GM12878 (cell line): ENCODE results near the gene SIPA1. TPM values are rescaled to one million over a fixed set of nuclear protein-coding genes. Genes with fewer than 3 reads are reported as not detected.

Experiments used
- ATF7 ChIP-seq: fragments of 450-650 bp; IDR thresholded peaks from 2 replicates; pipeline ENCODE4 v1.6.1; 2016; ENCODE audit warnings: low read depth, mild to moderate bottlenecking
- HDAC2 ChIP-seq: fragments of 200-600 bp; sonication (generic); IDR thresholded peaks from 2 replicates; pipeline ENCODE4 v1.6.1; 2017
- NFIC ChIP-seq: IDR thresholded peaks from 2 replicates; pipeline ENCODE4 v1.6.1; 2012; ENCODE audit warnings: low read depth, mild to moderate bottlenecking, inconsistent platforms, low read length, moderate library complexity
- NR2C1 ChIP-seq: fragments of 450-650 bp; IDR thresholded peaks from 2 replicates; pipeline ENCODE4 v1.6.1; 2017; ENCODE audit warnings: antibody characterized with exemption, mild to moderate bottlenecking, moderate library complexity
- SRF ChIP-seq, 2 experiments: IDR thresholded peaks; 2 replicates each; pipeline ENCODE4 v1.6.1; 2011; ENCODE audit warnings: low read depth in 2 of 2, low read length in 2 of 2, mild to moderate bottlenecking in 1 of 2, moderate library complexity in 1 of 2
- ZNF24 ChIP-seq: fragments of 450-650 bp; IDR thresholded peaks from 2 replicates; pipeline ENCODE4 v1.6.1; 2017; ENCODE audit warnings: antibody characterized with exemption, mild to moderate bottlenecking
- polyA plus RNA-seq, 11 experiments: library from polyadenylated mRNA; depleted of rRNA in 4 of 11; unstranded in 6 of 11; stranded (reverse) in 5 of 11; fragments of >200 nt; fragmentation: Nextera tagmentation in 4 of 11; fragmentation: Illumina TruSeq in 1 of 11; extraction: Ambion mirVana in 4 of 11; extraction: Trizol in 1 of 11; gene quantifications; 1 replicate in 1 of 11; 2 replicates in 10 of 11; pipeline versions ENCODE4 v1.2.1 to v1.2.3, GENCODE V29; 2011 to 2016; ENCODE audit warnings: inconsistent platforms in 2 of 11, missing spikeins in 2 of 11, low read depth in 1 of 11
- total RNA-seq, 4 experiments: library from RNA; depleted of rRNA in 3 of 4; stranded (reverse); fragments of >200 nt in 3 of 4; fragmentation: Illumina TruSeq in 1 of 4; extraction: Trizol in 1 of 4; gene quantifications; 2 replicates each; pipeline versions ENCODE4 v1.2.1 to v1.2.3, GENCODE V29; 2013 to 2021
- TF ChIP-seq, protein P1 (sequence below): IDR thresholded peaks from 2 replicates; pipeline ENCODE4 v1.6.1; 2012; ENCODE audit warnings: mild to moderate bottlenecking, low read depth, low read length
- TF ChIP-seq, protein P2 (sequence below): IDR thresholded peaks from 2 replicates; pipeline ENCODE4 v1.6.1; 2012; ENCODE audit warnings: low read depth, low read length, improper control_type of control experiment
- TF ChIP-seq, protein P3 (sequence below): fragments of 450-650 bp; IDR thresholded peaks from 2 replicates; pipeline ENCODE4 v1.6.1; 2018; ENCODE audit warnings: borderline replicate concordance, mild to moderate bottlenecking; ENCODE audit not compliant: partially characterized antibody

The SIPA1 gene
- total and polyA plus RNA-seq, 10 of the 15 experiments (the other 5 are each of a cell fraction or from before 2014, with no cell fraction given) = 1.0 to 139 (median 33.4) TPM

GRCh38 chr11:65596520-65596919, 41.4 kb upstream of the SIPA1 start (continued):
- TF ChIP-seq, protein P1, sequence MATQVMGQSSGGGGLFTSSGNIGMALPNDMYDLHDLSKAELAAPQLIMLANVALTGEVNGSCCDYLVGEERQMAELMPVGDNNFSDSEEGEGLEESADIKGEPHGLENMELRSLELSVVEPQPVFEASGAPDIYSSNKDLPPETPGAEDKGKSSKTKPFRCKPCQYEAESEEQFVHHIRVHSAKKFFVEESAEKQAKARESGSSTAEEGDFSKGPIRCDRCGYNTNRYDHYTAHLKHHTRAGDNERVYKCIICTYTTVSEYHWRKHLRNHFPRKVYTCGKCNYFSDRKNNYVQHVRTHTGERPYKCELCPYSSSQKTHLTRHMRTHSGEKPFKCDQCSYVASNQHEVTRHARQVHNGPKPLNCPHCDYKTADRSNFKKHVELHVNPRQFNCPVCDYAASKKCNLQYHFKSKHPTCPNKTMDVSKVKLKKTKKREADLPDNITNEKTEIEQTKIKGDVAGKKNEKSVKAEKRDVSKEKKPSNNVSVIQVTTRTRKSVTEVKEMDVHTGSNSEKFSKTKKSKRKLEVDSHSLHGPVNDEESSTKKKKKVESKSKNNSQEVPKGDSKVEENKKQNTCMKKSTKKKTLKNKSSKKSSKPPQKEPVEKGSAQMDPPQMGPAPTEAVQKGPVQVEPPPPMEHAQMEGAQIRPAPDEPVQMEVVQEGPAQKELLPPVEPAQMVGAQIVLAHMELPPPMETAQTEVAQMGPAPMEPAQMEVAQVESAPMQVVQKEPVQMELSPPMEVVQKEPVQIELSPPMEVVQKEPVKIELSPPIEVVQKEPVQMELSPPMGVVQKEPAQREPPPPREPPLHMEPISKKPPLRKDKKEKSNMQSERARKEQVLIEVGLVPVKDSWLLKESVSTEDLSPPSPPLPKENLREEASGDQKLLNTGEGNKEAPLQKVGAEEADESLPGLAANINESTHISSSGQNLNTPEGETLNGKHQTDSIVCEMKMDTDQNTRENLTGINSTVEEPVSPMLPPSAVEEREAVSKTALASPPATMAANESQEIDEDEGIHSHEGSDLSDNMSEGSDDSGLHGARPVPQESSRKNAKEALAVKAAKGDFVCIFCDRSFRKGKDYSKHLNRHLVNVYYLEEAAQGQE = no peak
- TF ChIP-seq, protein P2, sequence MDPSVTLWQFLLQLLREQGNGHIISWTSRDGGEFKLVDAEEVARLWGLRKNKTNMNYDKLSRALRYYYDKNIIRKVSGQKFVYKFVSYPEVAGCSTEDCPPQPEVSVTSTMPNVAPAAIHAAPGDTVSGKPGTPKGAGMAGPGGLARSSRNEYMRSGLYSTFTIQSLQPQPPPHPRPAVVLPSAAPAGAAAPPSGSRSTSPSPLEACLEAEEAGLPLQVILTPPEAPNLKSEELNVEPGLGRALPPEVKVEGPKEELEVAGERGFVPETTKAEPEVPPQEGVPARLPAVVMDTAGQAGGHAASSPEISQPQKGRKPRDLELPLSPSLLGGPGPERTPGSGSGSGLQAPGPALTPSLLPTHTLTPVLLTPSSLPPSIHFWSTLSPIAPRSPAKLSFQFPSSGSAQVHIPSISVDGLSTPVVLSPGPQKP = no peak
- TF ChIP-seq ATF7 (no peak), NR2C1 (no peak), HDAC2 (no peak), NFIC (no peak), ZNF24 (no peak), SRF (IDR thresholded peaks at IDR 0.05; ENCODE audit: low read depth in 2 of 2, low read length in 2 of 2) (no peak)
- TF ChIP-seq, protein P3, sequence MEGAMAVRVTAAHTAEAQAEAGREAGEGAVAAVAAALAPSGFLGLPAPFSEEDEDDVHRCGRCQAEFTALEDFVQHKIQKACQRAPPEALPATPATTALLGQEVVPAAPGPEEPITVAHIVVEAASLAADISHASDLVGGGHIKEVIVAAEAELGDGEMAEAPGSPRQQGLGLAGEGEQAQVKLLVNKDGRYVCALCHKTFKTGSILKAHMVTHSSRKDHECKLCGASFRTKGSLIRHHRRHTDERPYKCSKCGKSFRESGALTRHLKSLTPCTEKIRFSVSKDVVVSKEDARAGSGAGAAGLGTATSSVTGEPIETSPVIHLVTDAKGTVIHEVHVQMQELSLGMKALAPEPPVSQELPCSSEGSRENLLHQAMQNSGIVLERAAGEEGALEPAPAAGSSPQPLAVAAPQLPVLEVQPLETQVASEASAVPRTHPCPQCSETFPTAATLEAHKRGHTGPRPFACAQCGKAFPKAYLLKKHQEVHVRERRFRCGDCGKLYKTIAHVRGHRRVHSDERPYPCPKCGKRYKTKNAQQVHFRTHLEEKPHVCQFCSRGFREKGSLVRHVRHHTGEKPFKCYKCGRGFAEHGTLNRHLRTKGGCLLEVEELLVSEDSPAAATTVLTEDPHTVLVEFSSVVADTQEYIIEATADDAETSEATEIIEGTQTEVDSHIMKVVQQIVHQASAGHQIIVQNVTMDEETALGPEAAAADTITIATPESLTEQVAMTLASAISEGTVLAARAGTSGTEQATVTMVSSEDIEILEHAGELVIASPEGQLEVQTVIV = no peak
